Measurements from ENCODE around the gene CDIPT.

CDIPT gene

DNA sequence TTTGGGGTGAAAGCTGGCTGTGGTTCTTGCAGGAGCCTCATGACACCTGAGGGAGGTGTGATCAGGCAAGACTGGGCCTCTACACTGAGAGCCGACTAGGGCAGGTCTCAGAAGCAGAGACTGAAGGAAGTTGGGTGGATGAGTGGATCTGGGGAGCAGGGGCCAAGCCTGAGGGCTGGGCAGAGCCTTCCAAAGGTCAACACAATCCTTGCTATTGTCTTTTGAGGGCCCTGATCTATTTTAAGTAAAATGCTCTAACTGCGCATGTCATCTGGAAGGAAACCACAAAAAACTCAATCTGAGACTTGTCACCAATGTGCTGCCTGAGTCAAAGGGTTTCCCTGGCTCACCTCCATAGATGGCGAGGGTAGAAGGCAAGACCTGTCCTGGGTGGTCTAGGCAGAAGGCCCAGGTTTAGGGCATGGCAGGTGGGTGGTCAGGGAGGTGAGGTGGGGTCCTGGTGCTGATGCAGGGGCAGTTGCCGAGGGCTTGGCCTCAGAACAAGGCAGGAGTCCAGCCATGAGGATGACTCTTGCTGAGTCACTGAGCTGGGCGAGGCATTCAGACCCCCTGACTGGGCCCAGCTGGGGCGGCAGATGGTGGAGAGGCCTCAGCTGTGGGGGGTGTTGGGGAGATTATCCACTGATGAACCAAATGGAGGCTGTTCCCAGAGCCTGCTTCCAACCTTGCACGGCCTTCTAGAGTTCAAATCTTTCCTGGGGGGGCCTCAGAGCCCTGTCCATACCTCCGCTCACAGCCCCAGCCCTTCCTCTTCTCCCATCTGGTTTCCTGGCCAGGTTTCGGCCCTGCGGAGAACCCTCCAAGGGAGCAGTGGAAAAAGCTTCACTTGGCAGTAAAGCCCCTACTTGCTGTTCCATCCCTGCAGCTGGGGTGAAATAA is 37.6 kb downstream of the CDIPT start:
- DNase-seq (ENCODE audit: low read depth): peak; percentile 54

GRCh38 chr16:29824589-29825144 is 38.4 kb downstream of the CDIPT start:
- DNase-seq (ENCODE audit: low read depth): peak; percentile 57

DNA sequence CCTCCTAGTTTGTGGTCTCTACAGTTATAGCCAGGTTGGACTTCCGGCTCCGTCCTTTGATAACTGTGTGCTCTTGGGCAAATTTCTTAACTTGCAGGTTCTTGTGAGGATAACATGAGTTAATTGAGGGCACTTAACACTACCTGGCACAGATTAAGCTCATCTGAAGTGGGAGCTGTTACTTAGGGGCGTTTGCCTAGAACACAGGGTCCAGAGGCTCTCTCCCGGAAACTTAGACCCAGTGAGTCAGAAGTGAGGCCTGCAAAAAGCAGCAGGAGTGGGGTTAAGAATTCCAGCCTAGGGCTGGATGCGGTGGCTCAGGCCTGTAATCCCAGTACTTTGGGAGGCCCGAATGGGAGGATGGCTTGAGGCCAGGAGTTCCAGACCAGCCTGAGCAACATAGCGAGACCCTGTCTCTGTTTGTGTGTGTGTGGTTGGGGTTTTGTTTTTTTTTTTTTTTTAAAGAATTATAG is 41.3 kb downstream of the CDIPT start:
- DNase-seq (ENCODE audit: low read depth): peak; percentile 70

DNA sequence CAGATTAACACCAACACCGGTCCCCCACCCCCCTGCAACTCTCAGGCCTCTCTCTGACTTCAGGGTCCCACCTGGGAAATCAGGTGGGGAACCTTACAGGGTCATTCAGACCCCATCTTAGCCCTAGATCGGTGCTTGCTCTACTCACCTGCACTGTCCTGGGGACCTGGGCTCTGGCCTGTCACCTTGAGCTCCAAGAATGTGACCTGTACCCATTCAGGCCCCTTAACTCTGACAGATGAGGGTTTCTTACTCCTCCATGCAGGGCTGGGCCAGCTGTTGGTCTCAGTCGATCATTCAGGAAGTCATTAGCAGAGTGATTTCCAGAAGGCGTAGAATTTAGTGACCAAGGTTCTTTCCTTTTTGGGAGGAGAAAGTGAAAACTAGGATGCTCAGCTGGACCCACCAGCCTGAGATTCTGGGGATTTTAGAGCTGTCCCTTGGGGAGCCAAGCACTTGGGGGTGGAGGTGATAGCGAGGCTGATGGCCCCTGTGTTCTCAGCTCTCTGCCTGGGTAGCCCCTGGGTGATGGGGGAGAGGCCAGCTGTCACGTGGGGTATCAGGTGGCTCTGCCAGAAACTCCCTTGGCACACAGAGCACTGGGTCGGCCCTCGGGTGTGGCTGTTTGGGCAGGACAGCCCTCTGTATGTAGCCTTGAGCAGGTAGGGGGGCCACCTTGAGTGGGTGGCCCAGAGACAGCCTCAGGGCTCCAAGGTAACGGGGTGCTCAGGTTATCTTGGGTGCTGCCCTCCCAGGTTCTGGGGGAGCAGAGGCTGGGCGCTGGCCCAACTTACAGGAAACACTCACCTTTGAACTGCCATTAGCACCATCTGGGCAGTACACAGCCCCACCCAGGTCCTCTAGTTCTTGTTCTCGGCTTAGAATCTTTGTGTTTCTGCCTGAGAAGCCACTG is 42.0 kb downstream of the CDIPT start:
- peak; percentile 54 for DNase-seq (ENCODE audit: low read depth)

DNA sequence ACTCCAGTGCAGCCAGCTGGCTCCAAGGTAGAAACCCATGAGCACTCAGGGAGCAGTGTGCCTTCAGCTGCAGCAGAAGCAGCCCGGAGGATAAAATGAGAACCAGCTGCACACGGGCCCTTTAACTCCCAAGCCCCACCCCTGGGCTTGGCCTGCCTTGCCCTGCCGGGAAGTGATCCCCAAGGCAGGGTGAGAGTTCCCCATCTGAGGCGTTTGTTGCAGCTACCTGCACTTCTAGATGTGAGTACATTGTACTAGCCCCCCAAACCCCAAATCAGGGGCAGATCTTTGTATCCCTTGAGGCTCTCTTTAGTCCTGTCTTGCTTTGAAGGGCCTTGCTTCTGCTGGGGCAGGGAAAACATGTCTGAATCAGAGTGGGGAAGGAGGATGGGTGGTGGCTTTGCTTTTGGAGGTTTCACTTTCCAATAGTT is 42.7 kb downstream of the CDIPT start, which contains the start of gene MVP:
Gene MVP (plus strand): TSS at position 192 of the 431 bp plus-strand sequence. CDS start 10,088 bp downstream, outside the sequence.
- peak; percentile 72 for DNase-seq (ENCODE audit: low read depth)

- DNase-seq (ENCODE audit: low read depth): no peak
Measured at GRCh38 chr16:29819506-29819905, 43.5 kb downstream of the CDIPT start.

DNA sequence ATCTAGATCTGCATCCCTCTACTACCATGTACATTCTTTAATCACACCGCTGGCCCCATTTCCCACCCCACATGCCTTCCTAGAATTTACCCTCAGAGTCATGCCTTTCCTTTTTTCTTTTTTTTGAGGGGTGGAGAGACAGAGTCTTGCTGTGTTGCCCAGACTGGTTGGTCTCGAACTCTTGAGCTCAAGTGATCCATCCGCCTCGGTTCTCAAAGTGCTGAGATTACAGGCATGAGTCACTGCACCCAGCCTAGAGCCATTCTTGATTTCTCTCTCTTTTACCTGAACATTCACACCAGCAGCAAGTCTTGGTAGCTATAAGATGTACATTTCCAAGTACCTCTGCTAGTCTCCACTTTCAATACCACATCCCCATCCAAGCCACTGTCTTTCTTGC is 44.9 kb downstream of the CDIPT start:
- no peak for DNase-seq (ENCODE audit: low read depth)

DNA sequence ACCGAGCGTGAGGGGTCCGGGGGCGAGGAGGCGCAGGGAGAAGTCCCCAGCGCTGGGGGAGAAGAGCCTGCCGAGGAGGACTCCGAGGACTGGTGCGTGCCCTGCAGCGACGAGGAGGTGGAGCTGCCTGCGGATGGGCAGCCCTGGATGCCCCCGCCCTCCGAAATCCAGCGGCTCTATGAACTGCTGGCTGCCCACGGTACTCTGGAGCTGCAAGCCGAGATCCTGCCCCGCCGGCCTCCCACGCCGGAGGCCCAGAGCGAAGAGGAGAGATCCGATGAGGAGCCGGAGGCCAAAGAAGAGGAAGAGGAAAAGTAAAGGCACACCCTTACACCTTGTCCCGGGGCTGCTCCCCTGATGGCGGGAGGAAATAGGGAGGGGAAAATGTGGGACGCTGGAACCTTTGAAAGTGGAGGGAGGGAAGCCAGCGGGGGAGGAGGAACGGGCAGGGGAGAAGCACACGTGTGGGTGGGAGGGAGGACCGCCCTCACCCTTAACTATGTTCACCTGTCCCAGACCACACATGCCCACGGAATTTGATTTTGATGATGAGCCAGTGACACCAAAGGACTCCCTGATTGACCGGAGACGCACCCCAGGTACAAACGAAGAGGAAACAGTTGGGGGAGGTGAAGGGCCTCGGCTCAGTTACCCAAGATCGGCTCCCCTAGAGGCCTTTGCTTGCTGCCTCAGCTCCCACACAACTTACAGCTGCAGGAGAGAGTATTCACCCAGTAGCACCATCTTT is 46.2 kb downstream of the CDIPT start:
- peak; percentile 71 for DNase-seq (ENCODE audit: low read depth)

DNA sequence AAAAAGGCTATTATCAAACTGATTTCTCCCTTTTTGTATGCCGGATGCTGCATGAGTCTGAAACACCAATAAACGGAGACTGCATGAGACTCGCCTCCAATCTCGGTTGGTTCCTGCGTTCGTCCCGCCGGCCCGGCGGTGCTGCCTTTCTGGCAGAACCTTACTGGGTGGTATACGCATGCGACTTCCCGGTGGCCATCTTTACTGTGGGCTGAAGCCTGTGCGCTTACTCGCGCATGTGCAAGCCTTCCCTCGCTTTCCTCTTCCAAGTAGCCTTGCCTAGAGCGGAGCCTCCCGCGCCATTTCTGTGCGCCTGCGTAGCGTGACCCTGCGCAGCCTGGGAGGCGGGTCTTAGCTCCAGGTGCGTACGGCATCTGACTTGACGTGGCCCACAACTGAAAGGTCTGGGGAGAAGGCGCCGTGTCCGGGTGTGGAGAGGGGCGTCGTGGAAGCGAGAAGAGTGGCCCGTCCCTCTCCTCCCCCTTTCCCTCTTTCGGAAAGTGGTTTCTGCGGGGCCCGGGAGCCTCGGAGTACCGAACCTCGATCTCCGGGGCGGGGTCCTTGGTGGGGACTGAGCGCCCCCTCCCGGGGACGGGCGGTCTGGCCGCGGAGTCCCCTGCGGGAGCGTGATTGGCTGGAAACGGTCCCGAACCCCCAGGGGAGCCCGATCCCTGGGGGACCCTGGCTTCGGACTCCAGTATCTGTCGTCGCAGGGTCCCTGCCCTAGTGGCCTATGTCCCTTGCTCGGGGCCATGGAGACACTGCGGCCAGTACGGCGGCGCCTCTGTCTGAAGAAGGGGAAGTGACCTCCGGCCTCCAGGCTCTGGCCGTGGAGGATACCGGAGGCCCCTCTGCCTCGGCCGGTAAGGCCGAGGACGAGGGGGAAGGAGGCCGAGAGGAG is 47.0 kb downstream of the CDIPT start, which contains the start of gene PAGR1:
Gene PAGR1 (plus strand): TSS at position 360 of the 901 bp plus-strand sequence. CDS start 374 bp downstream, at position 734.
- DNase-seq (ENCODE audit: low read depth): peak; percentile 100

- DNase-seq (ENCODE audit: low read depth): no peak
Measured at GRCh38 chr16:29815032-29815721, 47.8 kb downstream of the CDIPT start.

DNA sequence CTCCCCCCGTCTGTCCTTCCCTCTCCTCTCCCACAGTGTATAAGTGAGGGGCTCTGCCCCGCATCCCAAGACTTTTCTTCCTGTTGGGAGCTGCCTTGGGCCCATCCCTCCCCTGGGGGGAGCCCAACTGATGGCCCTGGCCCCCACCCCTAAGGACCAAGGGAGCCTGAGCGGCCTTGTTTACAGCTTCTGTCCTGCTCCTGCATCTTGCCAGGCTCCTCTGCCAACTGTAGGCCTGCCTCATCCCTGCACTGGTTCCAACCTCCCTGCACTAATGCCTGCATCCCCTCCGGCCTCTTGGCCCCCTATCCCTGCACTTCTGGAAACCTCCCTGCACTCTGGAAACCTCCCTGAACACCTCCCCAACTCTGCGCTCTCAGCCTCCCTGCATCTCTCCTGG is 48.4 kb downstream of the CDIPT start:
- no peak for DNase-seq (ENCODE audit: low read depth)

DNA sequence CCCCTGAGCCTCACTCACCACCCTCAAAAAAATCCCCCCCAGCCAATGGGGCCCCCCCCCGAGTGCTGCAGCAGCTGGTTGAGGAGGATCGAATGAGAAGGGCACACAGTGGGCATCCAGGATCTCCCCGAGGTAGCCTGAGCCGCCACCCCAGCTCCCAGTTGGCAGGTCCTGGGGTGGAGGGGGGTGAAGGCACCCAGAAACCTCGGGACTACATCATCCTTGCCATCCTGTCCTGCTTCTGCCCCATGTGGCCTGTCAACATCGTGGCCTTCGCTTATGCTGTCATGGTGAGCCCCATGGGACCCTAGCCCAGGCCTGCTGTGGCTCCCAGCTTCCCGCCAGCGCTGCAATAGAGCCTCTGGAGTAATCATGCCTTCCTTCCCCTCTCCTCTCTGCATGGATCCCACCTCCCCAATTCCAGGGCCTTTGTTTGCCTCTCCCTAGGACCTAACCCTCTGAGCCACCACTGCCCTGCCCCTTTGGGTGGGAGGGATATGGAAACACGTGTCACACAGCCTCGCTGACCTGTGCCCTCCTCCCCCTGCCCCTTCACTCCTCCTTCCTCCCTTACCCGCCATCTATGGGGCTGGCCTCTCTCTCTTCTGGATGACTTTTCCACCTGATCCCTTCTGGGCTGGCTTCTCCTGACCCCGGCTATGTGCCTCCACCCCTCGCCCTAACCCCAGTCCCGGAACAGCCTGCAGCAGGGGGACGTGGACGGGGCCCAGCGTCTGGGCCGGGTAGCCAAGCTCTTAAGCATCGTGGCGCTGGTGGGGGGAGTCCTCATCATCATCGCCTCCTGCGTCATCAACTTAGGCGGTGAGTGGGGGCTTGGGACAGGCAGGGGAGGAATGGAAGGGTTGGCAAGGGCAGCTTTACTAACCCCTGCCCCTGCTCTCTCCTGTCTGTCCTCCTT is 49.1 kb downstream of the CDIPT start:
- DNase-seq (ENCODE audit: low read depth): no peak

DNA sequence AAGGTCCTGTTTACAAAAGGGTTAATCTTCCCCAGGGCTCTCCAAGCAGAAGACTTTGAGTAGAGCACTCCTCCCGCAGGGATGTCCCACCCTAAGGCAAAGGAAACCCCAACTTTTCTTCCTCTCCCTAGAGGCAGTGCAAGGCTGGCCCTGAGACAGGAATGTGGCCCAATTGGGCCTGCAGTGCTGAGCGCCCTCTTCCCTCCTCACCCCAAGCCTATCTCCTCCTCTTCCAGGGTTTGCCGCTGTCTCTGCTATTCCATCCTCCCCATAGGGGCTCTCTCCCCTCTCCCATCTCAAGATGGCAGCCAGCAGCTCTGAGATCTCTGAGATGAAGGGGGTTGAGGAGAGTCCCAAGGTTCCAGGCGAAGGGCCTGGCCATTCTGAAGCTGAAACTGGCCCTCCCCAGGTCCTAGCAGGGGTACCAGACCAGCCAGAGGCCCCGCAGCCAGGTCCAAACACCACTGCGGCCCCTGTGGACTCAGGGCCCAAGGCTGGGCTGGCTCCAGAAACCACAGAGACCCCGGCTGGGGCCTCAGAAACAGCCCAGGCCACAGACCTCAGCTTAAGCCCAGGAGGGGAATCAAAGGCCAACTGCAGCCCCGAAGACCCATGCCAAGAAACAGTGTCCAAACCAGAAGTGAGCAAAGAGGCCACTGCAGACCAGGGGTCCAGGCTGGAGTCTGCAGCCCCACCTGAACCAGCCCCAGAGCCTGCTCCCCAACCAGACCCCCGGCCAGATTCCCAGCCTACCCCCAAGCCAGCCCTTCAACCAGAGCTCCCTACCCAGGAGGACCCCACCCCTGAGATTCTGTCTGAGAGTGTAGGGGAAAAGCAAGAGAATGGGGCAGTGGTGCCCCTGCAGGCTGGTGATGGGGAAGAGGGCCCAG is 50.0 kb downstream of the CDIPT start:
- DNase-seq (ENCODE audit: low read depth): no peak

DNA sequence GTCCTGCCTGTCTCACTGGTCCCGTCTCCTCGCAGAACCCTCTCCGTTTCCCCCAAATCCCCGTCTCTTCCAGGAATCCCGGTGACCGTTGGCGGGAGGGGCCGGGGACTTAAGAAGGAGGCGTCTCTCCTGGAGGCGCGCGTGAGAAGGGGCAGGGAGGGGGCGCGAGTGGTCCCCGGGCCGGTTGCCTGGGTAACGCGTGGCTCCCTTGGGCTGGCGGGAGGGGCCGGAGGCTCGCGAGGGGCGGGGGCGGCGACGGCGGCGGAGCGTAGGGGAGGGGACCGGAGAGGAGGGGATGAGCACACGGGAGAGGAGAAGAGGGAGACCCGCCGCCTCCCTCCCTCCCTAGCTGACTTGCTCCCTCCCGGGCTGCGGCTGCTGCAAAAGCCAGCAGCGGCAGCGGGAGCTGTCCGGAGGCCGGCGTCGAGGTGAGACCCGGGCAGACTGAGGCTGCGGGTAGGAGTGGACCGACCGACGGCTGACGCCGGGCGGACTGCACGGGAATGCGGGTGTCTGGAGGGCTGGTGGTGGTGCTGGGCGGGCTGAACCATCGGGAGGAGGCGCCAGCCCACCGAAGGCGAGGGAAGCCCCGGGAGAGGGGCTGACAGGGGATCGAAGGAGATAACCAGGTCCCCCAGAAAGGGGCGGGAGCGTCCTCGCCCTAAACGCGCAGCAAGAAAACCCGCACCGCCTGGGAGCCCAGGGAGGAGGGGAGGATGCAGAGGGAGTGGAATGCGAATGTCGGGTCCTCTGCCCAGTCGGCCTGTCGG is 50.9 kb downstream of the CDIPT start, which contains the start of gene PRRT2:
Gene PRRT2 (plus strand): TSS at position 298 of the 770 bp plus-strand sequence. CDS start 862 bp downstream, outside the sequence.
- DNase-seq (ENCODE audit: low read depth): peak; percentile 54

- peak; percentile 98 for DNase-seq (ENCODE audit: low read depth)
Measured at GRCh38 chr16:29811170-29811895, 51.7 kb downstream of the CDIPT start.

- DNase-seq (ENCODE audit: low read depth): no peak
Measured at GRCh38 chr16:29810699-29811169, 52.3 kb downstream of the CDIPT start.
